ENCODE measurements around the gene COL20A1.

- TF ChIP-seq POLR2A (IDR thresholded peaks at IDR 0.05; ENCODE audit: low read depth), result no peak
- TF ChIP-seq CTCF (IDR thresholded peaks at IDR 0.05), result no peak
- no peak for TF ChIP-seq EP300 (IDR thresholded peaks at IDR 0.05)
These were observed 43.3 kb downstream of the COL20A1 start for GRCh38 chr20:63336232-63336752.

All from esophagus muscularis mucosa (tissue), 4 donors.